Breast epithelium (tissue), 4 donors: ENCODE measurements around the gene NUP98. TPM values are rescaled to one million over a fixed set of nuclear protein-coding genes. Genes with fewer than 3 reads are reported as not detected.

Source experiments
- DNase-seq, 2 donors: peaks; one replicate each; pipeline ENCODE4 v3.0.0-alpha.2; 2019; ENCODE audit warnings: low spot score in 2 of 2
- H3K27ac ChIP-seq, 2 donors: fragments of 200-600 bp; sonication (generic) in 1 of 2; one replicate each; pipeline ENCODE4 v1.5.1; 2016 to 2019; ENCODE audit warnings: mild to moderate bottlenecking in 1 of 2
- H3K27me3 ChIP-seq, 2 donors: fragments of 200-600 bp; sonication (generic) in 1 of 2; one replicate each; pipeline versions ENCODE4 v1.5.1 to v1.6.0; 2017 to 2019; ENCODE audit warnings: control low read depth in 1 of 2, mild to moderate bottlenecking in 1 of 2
- H3K36me3 ChIP-seq: fragments of 200-600 bp; one replicate; pipeline ENCODE4 v1.5.1; 2019
- H3K4me1 ChIP-seq, 2 donors: fragments of 200-600 bp; sonication (generic); one replicate each; pipeline ENCODE4 v1.5.1; 2016 to 2019; ENCODE audit warnings: control low read depth in 1 of 2
- H3K4me3 ChIP-seq, 3 donors: fragments of 200-600 bp; sonication (generic); 1 replicate in 2 of 3; 2 replicates in 1 of 3; pipeline ENCODE4 v1.5.1; 2016 to 2019; ENCODE audit warnings: mild to moderate bottlenecking in 3 of 3, moderate library complexity in 2 of 3
- H3K9me3 ChIP-seq, 2 donors: fragments of 200-600 bp; sonication (generic) in 1 of 2; one replicate each; pipeline ENCODE4 v1.5.1; 2016 to 2019; ENCODE audit warnings: control low read depth in 1 of 2
- CTCF ChIP-seq, 3 donors: fragments of 450-650 bp; IDR thresholded peaks; one replicate each; pipeline ENCODE4 v1.5.1; 2016 to 2017; ENCODE audit warnings: antibody characterized with exemption in 3 of 3, mild to moderate bottlenecking in 3 of 3, moderate library complexity in 3 of 3
- POLR2A ChIP-seq: fragments of 450-650 bp; IDR thresholded peaks from one replicate; pipeline ENCODE4 v1.6.1; 2016; ENCODE audit warnings: antibody characterized with exemption, mild to moderate bottlenecking, moderate library complexity
- POLR2AphosphoS5 ChIP-seq, 3 donors: sonication (generic); formaldehyde crosslinking; IDR thresholded peaks; one replicate each; pipeline ENCODE4 v1.6.1; 2017; ENCODE audit warnings: antibody characterized with exemption in 3 of 3
- intact Hi-C: fragments of 100-400 bp; cut with DNase I; formaldehyde crosslinking; loops from one replicate; pipeline ENCODE4 v1.15.1; 2023; ENCODE audit warnings: low total_unique reads
- total RNA-seq, 3 donors: library from RNA; depleted of rRNA; stranded (reverse); fragments of >200 nt; gene quantifications; one replicate each; pipeline ENCODE4 v1.1.0, GENCODE V29; 2016

Gene NUP98
- total RNA-seq, 3 donors from 2014 or later: 98.1 to 178 (median 142) TPM

GRCh38 chr11:3753110-3753509, 44.2 kb downstream of the NUP98 start:
- no peaks in the 10 kb centered on the region for H3K36me3 ChIP-seq
- TF ChIP-seq CTCF (IDR thresholded peaks at IDR 0.05) (no peak), POLR2AphosphoS5 (IDR thresholded peaks at IDR 0.05) (no peak), POLR2A (no peak)
- no peaks in the 10 kb centered on the region for H3K27me3 ChIP-seq
- peak overlapping the region; percentile 21 to 57 for H3K27ac ChIP-seq
- peaks cover 0 to 6% of the 10 kb centered on the region in 2 donors for H3K4me1 ChIP-seq
- no peak overlapping the region for H3K4me3 ChIP-seq
- intact Hi-C loops: no loop called here
- H3K9me3 ChIP-seq: no peaks in the 10 kb centered on the region
- no peak for DNase-seq

- H3K9me3 ChIP-seq: no peaks in the 10 kb centered on the region
- no peak for DNase-seq
- no peaks in the 10 kb centered on the region for H3K27me3 ChIP-seq
- H3K36me3 ChIP-seq: no peaks in the 10 kb centered on the region
- H3K4me3 ChIP-seq: no peak overlapping the region
- TF ChIP-seq CTCF (IDR thresholded peaks at IDR 0.05) (no peak), POLR2A (no peak), POLR2AphosphoS5 (IDR thresholded peaks at IDR 0.05) (no peak)
- intact Hi-C loops: no loop called here
- no peak overlapping the region for H3K27ac ChIP-seq
- H3K4me1 ChIP-seq: no peaks in the 10 kb centered on the region
Observed at GRCh38 chr11:3747704-3748103, 49.6 kb downstream of the NUP98 start.

- intact Hi-C loops: no loop called here
Observed at GRCh38 chr11:3745161-3745560, 52.2 kb downstream of the NUP98 start.

GRCh38 chr11:3738723-3739122, 58.6 kb downstream of the NUP98 start:
- intact Hi-C loops: no loop called here
- TF ChIP-seq POLR2AphosphoS5 (IDR thresholded peaks at IDR 0.05): no peak
- no peak for TF ChIP-seq POLR2A
- no peak for TF ChIP-seq CTCF (IDR thresholded peaks at IDR 0.05)
- Histone ChIP-seq H3K9me3 (no peaks in the 10 kb centered on the region), H3K36me3 (peaks cover 6% of the 10 kb centered on the region), H3K27me3 (no peaks in the 10 kb centered on the region), H3K4me3 (no peak overlapping the region), H3K27ac (peak overlapping the region in 1 of 2 donors; percentile 33), H3K4me1 (no peaks in the 10 kb centered on the region)
- no peak for DNase-seq

More at GRCh38 chr11:3745161-3745560, 52.2 kb downstream of the NUP98 start:
- Histone ChIP-seq H3K9me3 (no peaks in the 10 kb centered on the region), H3K27ac (peak overlapping the region in 1 of 2 donors; percentile 45), H3K27me3 (no peaks in the 10 kb centered on the region), H3K36me3 (no peaks in the 10 kb centered on the region), H3K4me3 (no peak overlapping the region), H3K4me1 (no peaks in the 10 kb centered on the region)
- TF ChIP-seq CTCF (IDR thresholded peaks at IDR 0.05): no peak
- no peak for TF ChIP-seq POLR2AphosphoS5 (IDR thresholded peaks at IDR 0.05)
- TF ChIP-seq POLR2A: no peak
- DNase-seq: no peak

GRCh38 chr11:3738241-3738640, 59.1 kb downstream of the NUP98 start:
- Histone ChIP-seq H3K27ac (peak overlapping the region in 1 of 2 donors; percentile 22), H3K36me3 (peaks cover 6% of the 10 kb centered on the region), H3K27me3 (no peaks in the 10 kb centered on the region), H3K9me3 (no peaks in the 10 kb centered on the region), H3K4me3 (no peak overlapping the region), H3K4me1 (no peaks in the 10 kb centered on the region)
- intact Hi-C loops: no loop called here
- DNase-seq: no peak
- no peak for TF ChIP-seq POLR2AphosphoS5 (IDR thresholded peaks at IDR 0.05)
- no peak for TF ChIP-seq CTCF (IDR thresholded peaks at IDR 0.05)
- TF ChIP-seq POLR2A: no peak
